Stimulated activated CD8-positive, alpha-beta memory T cell treated with anti-CD3 and anti-CD28 coated beads, Interleukin-2, amount 100 ng/mL, for 1 hour (primary cell): ENCODE data around the gene CAPS.

Experiments used
- DNase-seq, 2 donors: peaks; one replicate each; pipeline ENCODE4 v3.0.0-alpha.2; 2020; ENCODE audit warnings: low read depth in 2 of 2

Gene CAPS

DNA sequence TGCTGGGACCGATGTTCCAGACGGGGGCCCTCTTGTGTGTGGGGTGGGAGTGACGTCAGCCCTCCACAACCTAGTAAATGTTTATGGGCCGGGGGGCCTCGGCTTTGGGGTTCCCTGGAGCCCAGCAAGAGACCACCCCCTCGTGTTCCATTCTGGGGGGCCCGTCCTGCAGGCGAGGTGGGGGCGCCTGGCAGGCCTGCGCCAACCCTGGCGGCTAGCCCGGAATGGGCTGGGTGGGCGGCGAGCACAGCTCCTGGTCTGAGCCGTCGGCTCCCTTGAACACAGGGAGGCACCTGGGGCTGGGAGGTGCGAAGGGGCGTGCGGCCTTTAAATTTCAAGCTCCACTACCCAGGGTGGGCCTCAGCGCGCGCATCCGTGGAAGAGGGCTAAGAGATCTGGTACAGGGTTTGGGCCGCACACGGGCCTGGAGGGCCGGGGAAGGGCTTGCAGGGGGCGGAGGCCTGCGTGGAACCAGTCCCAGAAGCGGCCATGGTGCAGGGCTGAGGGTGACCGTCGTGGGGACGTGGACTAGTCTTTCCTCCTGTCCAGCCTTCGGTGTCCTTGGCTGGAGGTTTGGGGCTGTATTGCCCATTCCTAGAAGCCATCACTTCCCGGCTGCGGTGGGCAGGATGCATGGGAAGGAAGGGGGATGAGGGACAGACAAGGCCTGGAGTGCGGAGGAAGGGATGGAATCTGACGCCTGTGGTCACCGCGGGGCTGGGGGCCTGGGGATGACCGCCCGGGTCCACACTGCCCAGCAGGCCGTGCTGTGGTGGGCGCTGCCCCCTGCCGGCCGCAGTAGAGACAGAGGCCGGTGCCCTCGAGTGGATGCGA, 21.9 kb upstream of the CAPS start:
- no peak for DNase-seq

DNA sequence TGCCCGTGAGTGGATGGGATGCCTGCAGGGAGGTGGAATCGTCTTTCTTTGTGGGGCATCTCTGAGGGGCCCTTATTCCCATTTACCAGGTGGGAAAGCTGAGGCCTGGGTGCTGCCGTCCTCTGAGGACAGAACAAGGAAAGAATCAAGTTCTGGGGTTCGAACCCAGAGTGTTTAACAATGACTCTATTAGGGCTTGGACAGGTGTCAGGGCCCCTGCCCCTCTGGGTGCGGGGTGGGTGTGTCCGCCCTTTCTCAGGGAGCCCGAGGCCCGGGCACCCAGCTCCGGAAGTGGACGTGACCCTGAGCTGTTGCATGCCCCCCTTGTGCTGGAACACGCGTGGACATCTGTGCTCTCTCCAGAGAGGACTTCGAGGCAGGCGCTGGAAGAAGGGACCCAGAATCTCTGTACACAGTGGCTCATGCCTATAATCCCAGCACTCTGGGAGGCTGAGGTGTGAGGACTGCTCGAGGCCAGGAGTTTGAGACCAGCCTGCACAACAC, 21.2 kb upstream of the CAPS start:
- DNase-seq = no peak

DNA sequence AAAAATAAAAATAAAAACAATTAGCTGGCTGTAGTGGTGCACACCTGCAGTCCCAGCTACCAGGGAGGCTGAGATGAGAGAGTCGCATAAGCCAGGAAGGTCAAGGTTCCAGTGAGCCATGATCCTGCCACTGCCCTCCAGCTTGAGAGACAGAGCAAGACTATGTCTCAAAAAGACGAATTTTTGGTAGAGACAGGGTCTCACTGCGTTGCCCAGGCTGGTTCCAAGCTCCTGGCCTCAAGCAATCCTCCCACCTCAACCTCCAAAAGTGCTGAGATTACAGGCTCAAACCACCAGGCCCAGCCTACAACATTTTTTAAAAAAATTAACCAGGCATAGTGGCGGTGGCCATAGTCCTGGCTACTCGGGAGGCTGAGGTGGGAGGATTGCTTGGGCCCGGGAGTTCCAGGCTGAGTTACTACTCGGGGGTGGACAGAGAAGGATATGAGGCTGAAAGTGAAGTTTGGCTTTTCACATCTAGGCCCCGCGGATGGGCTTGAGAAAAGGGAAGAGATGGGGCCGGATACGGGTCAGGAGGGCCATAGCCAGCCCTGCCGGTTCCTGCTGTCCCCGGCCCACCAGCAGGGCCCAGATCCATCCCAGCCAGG, 20.7 kb upstream of the CAPS start:
- no peak for DNase-seq

DNA sequence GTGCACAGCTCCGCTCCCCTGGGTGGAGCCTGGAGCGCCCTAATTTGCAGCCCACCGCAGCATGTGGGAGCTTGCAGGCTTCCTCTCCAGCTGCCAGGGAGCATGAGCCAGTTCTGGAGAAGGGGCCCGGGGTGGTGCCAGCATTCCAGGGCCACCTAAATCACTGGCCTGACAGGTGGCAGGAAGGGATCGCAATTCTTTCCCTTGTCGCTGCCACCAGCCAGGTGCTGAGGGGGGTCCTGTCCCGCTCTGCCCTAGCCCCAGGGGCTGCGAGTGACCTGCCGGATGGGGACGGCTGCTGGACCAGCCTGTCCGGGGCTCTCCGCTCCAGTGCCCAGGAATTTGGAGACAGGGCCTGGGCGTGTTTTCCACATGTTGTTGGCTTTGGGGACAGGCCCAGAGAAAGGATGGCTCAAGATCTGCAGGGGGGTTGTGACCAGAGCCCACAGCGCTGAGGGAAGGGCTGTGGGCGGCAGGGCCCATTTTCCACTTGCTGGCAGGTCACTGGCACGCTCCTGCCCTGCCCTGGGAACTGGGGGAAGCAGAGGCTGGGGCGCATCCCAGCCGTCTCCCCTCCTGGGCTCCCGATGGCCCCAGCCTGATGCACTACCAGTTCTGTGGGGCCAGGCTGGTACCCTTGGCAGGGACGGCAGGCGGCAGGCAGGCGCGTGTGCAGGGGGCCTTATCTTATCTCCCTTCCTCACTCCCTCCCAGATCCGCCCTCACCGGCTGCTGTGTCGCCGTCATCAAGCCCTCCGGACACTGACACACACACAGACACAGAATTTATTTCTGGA, 19.9 kb upstream of the CAPS start:
- DNase-seq = no peak

DNA sequence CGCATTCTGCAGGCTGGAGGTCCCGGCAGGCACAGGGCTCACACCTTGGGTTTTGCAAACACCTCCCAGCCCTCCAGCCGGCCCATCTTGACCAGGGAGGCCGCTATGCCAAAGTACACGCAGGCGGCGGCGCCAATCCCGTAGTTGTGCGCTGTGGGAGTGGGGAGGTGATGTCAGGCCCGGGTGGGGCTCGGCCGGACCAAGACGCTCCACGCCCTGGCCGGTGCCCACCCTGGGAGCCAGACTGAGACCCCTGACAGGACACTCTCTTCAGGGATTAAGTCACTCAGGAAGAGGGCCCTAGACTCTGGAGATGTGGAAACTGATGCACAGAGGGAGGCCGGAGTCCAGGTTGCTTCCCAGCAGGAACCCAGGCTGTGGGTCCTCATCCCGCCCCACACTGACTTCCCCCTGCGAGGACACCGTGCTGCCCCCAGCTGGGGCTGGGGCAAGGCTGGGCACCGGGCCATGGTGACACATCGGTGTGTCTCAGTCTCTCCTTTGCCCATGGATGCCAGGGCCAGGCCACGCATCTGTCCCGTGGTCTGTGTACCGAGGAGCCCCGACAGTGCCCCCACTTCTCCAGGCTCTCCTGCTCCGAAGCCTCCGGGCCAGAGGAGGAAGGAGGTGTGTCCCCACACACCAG, 19.2 kb upstream of the CAPS start:
- DNase-seq = no peak

DNA sequence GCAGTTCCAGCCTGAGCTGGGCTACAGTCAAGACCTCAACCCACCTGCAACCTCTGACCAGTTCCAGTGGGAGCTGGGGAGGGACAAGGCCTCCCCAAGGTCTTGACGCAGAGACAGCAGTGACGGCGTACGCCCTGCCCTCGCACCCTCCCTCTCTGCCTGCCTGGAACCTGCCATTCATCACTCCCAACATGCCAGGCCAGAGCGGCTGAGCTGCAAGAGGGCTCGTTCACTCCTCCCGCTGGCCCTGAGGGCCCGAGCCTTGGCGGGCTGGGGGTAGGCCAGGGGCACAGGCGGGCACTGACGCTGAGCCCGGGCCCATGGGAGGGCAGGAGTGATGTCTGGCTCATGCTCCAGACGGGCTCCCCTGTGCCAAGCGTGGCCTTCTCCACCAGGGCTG, 18.6 kb upstream of the CAPS start:
- no peak for DNase-seq

DNA sequence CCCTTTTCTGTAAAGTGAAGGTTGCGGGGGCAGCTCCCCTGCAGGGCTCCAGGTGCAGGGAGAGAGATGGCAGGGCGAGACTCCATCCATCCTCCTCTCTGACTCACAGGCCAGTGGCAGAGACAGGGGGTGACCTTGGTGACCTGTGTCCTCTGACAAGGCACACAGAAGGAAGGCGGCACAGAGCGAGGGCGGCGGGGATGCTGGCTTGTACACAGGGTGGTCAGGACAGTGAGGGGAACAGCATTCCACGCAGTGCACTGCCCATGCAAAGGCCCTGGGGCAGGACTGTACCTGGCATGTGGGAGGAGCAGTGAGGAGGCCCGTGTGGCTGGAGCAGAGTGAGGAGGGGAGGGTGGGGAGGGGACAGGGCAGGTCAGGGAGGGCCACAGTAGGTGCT, 18.2 kb upstream of the CAPS start:
- DNase-seq = no peak

DNA sequence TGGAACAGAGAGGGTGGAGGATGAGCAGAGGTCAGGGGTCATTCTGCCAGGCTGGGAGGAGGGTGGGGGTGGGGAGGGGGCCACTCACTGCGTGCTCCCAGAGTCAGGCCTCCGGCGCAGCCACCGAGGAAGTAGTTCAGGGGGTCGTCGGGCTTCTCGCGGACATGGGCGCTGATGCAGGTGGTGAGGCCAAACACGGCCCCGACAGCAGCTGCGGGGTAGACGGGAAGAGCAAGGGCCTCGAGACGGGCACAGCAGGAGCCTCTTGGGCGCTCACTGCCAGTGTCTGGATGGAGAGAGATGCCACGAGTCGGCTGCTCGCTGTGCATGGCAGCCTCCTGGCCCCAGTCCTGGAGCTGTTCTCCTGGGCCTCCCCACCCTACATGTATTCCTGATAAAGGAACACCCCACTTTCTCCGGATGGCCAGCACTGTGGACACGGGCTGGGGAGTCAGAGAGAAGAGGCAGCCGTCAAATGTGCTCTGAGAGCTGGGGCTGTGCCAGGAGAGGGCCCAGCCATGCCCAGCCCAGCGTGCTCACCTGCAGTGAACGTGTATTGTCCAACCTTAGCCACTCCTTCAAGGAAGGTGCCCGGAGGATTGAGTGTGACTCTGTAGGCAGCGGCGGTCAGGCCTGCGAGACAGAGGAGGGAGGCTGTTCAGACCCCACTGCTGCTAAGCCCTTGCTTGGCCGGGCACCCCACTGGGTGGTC, 17.5 kb upstream of the CAPS start:
- DNase-seq = no peak

DNA sequence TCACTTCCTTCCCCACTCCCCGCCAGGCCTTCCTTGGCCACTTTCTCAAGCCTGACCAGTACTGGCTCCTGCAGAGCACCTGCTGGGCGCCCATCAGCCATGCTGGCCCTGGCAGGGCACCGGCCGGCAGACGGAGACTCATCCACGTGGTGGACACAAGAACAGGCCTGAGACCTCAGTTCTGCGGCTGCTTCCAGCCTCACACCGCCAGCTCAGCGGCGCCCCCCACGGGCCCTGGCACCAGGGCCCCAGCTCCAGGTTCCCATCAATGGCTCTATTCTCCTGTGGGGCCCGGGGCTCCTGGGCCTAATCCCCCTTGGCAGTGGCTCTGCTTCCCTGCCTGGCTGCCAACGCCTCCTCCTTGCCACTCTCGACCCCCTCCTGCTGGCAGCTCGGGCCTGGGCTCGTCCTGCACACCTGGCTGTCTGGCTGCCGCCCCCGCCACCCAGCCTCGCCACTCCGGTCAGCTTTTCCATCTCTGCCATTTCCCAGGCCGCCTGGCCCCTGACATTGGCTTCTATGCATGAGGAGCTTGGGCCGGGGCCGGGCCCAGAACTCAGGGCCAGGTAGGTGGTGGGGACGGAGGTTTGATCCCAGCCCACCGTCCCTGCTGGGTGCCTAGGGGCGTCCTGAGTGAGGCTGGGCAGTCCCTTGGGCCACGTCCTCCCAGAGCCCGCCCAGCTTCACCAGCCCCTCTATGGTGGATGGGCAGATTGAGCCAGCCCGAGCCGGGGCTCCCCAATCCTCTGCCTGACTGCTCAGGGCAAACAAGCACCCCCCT, 16.7 kb upstream of the CAPS start:
- DNase-seq = no peak

DNA sequence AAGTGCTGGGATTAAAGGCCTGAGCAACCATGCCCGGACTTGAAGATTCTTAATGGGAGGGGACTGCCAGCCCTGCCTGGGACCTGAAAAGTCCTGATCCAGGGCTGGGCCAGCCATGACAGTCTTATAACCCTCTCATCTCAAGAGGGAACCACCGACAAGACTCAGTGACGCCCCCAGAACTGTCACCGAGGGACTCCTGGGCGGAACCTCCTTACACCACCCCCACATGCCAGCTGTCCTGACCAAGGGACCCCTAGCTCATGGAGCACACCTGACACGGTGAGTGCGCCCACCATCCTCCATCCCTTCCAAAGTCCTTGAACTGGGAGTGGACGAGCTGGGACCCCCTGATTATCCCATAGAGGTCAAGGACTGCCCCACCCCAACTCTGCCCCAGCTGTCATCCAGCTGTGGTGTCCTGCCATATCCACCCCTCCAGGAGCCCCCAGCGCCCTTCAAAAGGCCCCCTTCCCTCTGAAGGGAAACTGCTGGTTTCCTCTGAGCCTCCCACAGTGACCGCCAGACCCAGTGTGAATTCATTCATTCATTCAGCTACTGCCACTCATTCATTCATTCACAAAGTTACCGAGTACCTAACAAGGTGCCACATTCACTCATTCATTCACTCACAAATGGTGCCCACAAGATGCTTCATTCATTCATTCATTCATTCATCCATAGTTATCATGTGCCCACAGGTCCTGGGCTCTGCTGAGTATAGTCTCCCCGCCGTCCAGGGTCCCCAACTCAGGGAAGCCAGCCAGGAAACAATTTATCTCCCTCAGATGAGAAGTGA, 14.1 kb upstream of the CAPS start:
- DNase-seq = no peak

DNA sequence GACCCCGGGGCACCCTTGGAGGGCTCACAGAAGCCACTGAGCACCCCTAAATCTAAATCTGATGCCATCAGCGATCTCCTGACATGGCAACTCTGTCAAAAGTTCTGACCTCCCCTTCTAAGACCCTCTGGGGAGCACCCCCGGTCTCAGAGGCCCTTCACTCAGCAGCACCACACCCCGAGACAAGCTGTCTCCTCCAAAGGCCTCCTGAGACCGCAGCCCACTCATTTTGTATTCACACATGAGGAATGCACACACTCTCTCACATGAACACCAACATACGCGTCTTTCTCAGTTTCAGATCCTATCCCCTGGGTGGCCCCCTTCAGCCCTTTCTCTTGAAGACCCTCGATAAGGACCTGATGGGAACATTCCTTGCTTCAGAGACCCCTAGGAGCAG, 13.1 kb upstream of the CAPS start:
- no peak for DNase-seq

DNA sequence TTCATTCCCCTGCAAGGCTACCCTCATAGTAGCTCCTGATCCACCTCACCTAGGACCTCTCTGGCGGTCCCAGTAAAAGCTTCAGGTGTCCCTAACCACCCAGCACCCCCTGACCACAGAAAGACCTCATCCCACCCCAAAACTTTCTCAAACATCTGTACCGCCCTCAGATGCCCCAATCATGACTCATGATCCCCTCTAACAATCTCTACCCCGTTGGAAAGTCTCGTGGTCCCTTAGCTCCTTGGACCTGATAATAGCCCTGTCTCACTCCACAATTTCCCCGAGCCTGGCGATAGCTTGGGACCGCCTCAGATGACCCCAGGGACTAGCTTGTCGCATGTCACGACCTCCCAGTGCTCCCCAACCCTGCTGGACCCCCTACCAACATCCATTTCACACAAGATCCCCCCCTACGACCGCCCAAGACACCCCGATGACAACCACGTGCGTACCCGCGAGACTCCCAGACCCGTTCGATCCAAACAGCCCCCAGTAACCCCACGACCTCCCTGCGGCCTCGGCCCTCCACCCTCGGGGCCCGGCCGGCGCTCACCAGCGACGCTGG, 10.9 kb upstream of the CAPS start:
- peak in 1 of 2 donors; percentile 6 for DNase-seq

DNA sequence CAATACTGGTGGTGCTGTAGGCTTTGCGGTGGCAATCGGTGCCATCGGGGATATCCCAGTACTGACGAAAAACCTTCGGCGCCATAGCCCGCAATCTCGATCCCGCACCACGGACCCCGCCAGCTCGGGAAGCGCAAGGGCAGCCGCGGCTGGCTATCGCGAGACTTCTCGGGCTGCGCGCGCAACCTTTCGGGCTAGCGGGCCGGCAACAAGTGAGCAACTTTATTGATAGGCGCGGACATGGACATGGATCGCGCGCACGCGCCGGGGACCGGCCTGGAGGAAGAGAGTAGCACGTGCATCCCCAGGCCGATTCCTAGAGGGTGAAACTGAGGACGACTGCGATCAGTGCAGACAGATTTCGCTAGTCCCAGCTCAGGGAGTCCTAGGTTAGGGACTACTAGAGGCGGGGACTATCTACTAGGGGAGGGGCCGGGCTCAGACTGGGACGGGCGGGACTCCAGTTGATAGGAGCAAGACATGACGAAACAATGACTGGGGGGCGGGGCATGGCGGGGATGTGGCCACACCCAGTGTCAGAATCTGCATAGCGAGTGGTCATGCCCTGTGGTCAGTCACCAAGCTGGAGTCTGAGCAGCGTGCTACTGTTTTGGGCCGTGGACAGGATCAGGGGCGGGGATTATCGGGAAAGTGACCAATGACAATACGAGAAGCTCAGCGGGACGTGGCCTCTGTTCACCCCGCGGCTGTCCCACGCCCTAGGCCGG, 10.3 kb upstream of the CAPS start, which contains the start of gene NDUFA11:
NDUFA11 (minus strand) TSS at position 167 of the 728 bp plus-strand sequence; CDS start at position 85, 82 bp downstream.
- DNase-seq = peak; percentile 95 to 96

DNA sequence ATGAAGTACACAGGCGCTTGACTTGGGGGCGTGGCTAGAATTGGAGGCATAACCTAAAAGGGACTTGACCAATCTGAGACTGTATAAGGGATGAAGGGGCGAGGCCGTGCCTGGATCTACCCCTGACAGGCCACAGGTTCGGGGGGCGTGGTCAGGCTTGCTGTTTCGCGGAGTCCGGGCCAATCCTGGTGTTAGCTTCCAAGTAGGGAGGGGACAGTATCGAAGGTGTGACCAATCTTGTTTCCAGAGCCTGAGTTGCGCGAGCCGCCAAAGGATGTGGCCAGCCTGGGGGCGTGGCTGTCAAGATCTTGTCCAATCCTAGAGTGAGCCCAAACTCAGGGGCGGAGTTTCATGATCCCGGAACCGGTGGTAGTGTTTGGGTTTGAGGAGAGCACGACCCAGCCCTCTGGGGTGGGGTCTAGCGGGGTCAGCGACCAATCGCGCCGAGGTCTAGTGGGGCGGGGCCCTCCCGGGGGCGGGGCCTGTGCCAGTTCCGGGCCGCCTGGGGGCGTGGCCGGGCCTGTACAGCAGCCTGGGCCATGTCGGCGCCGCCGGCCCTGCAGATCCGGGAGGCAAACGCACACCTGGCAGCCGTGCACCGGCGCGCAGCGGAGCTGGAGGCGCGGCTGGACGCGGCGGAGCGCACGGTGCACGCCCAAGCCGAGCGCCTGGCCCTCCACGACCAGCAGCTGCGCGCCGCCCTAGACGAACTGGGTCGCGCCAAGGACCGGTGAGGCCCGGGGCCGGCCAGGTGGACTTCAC, 9.5 kb upstream of the CAPS start, which contains the start of gene VMAC:
VMAC (plus strand) TSS at position 521 of the 762 bp plus-strand sequence; CDS start at position 540, 19 bp downstream.
- DNase-seq = peak; percentile 99 to 100

DNA sequence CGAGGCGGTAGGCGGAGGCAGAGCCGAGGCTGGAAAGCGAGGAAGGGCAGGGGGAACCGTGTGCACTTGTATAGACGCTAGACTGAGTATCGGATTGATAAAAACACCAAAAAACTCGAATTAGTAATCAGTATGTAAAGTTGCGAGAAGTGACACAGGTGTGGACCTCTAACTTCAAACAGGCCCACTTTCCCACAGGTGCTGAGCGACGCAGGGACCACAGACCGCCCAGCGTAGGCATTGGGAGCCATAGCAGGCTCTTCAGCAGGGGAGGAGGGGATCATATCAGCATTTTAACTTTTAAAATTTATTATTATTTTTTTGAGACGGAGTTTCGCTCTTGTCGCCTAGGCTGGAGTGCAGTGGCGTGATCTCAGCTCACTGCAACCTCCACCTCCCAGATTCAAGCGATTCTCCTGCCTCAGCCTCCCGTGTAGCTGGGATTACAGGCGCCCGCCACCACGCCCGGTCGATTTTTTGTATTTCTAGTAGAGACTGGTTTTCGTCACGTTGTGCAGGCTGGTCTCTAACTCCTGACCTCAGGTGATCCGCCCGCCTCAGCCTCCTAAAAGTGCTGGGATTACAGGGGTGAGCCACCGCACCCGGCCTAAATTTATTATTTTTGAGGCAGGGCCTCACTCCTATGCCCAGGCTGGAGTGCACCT, 8.8 kb upstream of the CAPS start:
- DNase-seq = no peak

DNA sequence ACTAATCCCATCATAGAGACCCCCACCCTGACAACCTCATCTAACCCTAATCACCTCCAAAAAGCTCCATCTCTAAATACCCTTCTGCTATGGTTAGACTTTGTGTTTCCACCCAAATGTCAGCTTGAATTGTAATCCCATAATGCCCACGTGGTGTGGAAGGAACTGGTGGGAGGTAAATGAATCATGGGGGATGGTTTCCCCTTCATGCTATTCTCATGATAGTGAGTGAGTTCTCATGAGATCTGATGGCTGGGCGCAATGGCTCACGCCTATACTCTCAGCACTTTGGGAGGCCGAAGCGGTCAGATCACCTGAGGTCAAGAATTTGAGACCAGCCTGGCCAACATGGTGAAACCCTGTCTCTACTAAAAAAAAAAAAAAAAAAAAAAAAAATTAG, 6.8 kb upstream of the CAPS start:
- no peak for DNase-seq
